ENCODE results near the gene SMCR8.
"Not testable (repeated sequence)": the region's sequence is repeated elsewhere in the genome, so short reads cannot be mapped to it uniquely, and the experiment has no call there.

Gene SMCR8, protein sequence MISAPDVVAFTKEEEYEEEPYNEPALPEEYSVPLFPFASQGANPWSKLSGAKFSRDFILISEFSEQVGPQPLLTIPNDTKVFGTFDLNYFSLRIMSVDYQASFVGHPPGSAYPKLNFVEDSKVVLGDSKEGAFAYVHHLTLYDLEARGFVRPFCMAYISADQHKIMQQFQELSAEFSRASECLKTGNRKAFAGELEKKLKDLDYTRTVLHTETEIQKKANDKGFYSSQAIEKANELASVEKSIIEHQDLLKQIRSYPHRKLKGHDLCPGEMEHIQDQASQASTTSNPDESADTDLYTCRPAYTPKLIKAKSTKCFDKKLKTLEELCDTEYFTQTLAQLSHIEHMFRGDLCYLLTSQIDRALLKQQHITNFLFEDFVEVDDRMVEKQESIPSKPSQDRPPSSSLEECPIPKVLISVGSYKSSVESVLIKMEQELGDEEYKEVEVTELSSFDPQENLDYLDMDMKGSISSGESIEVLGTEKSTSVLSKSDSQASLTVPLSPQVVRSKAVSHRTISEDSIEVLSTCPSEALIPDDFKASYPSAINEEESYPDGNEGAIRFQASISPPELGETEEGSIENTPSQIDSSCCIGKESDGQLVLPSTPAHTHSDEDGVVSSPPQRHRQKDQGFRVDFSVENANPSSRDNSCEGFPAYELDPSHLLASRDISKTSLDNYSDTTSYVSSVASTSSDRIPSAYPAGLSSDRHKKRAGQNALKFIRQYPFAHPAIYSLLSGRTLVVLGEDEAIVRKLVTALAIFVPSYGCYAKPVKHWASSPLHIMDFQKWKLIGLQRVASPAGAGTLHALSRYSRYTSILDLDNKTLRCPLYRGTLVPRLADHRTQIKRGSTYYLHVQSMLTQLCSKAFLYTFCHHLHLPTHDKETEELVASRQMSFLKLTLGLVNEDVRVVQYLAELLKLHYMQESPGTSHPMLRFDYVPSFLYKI

DNA sequence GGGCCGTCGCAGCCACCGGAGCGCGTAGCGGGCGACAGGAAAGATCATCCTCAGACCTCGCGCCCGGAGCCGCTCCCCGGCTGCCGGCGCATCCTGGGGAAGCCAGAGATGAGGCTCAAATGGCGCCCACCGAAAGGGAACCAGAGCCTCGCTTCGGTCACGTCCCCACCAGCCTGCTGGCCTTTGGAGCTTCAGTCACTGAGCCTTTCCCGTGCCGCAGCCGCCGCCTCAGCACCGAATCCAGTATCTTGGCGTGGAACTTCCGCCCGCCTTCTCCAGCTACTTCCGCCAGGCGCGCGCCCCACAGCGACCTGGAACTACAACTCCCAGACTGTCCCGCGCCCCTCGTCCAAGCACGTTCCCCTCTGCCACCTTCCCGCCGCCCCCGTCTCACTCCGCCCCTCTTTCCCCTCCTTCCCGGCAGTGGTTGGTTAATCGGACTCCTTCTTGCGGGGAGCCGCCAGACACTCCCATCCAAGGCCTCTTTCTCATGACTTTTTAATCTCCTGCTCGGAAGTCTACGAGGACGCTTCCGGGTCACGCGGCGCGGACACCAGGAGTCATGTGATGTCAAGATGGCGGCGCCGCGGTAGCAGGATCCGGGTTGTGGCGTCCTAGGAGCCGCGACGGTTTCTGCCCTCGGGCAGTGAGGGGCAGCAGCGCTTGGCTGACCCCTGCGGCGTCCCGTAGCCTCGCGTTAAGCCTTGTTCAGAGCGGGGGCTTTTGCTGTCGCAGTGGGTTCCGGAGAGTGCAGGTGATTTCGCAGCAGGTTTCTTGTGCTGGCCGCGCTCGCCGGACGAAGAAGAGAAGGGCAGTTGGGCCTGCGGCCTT lies at the start of gene SMCR8, which contains the start of gene TOP3A:
SMCR8 (plus strand) TSS at position 563 of the 831 bp plus-strand sequence. CDS start 497 bp downstream, outside the sequence.
TOP3A (minus strand) TSS at position 264 of the 831 bp plus-strand sequence; CDS start at position 48, 216 bp downstream.
- peak; percentile 94 to 99 (median 97) for DNase-seq
- intact Hi-C loops (cut with DNase I), result loop anchor here (2.0 to 10.0 kb wide), 3 partner anchors 47 to 90 kb away; partner anchors contain the start of genes LLGL1, MIEF2 and SHMT1

DNA sequence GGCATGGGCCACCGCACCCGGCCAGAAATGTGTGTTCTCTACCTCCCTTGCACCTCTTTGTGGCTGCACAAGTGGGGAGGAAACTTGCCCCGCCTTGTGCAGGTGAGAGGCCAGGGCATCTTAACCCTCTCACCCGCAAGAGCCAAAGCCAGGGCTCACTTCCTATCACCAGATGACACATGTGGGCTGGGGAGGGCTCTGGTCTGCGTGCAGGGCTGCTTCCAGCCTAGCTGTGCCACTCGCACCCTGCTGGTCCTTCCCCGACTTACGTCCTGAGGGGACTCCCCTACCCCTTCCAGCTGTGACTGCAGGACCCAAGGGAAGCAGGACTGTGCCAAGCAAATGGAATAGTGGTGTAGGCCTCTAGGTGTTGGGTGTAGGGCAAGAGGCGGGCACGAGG lies 47.7 kb upstream of the SMCR8 start:
- peak in 1 of 10 donors; percentile 40 for DNase-seq
- intact Hi-C loops (cut with DNase I), result no loop called here

DNA sequence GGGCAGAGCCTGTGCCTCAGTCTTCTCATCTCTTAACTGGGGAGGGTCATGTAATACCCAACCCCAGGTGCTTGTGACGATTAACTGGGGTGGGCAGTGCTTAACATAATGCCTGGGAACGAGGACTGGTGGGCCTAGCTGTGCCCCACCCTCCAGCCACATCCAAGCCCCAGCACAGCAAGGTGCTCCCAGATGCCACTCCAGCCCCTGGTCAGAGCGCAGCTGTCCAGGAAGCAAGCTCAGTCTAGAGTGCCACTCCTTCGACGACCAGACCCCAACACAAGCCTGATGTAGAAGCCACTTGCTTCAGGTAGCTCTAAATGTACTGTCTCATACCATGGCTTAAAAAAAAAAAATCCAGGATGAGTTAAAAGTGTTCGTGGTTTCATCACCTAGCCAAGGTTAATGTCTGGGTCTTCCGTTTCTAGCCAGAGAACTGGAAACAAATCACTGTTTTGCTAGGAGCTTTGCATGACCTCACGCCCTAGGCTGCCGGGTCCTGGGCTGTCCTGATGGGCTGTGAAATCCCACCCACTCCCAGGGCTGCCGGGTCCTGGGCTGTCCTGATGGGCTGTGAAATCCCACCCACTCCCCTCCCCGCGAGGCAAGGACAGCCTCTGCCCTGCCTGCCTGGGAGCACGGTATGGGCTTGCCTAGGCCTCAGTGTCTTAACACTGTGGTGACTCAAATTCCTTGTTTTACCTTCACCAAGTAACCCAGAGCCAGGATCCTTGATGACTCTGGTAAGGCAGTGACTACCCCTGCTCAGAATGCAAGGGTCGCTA lies 47.0 kb upstream of the SMCR8 start:
- DNase-seq, result peak in 1 of 10 donors; percentile 62
- intact Hi-C loops (cut with DNase I), result no loop called here

DNA sequence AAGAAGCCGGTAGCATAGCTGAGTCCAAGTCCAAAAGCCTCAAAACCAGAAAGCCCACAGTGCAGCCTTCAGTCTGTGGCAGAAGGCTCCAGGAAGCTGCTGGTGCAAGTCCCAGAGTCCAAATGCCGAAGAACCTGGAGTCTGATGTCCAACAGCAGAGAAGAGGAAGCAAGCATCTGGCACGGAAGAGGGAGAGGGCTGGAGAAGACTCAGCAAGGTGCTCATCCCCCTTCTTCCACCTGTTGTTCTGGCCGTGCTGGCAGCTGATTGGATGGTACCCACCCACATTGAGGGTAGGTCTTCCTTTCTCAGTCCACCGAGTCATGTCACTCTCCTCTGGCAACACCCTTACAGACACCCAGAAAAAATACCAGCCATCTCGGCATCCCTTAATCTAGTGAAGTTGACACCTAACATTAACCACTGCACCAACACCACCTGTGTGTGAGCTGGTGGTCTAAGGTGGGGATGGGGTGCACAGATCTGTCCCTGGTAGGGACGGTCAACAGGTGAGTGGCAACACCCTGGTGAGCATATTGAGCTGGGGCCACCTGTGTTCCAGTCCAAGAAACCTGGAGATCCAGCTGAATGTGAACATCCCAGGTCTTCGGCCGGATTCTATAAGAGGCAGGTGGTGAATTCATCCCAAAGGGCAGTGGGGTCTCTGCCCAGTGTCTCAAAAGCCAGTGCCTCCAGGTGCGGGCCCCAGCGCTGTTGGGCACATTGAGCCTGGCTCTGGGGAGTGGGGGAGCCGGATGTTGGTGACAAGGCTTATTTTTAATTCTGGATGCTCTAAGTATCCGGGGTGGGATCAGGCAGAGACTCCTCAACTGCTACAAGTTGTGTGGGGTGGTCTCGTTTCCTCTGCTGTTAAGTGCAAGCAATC lies 44.8 kb upstream of the SMCR8 start:
- intact Hi-C loops (cut with DNase I), result no loop called here
- DNase-seq, result peak in 1 of 10 donors; percentile 71

DNA sequence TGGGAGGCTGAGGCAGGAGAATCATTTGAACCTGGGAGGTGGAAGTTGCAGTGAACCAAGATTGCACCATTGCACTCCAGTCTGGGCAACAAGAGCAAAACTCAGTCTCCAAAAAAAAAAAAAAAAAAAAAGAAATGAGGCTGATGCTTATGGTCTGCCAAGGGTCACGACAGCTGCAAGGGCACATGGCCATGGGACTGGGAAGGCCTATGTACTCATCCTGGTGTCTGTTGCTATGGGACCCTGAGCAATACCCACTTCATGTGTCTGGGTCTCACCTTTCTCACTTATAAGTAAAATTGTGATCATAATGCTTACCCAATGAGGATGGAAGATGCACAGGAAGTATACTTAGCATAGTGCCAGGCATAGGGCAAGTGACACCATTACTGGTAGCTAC lies 38.0 kb upstream of the SMCR8 start:
- intact Hi-C loops (cut with DNase I), result no loop called here
- peak in 1 of 10 donors; percentile 18 for DNase-seq

DNA sequence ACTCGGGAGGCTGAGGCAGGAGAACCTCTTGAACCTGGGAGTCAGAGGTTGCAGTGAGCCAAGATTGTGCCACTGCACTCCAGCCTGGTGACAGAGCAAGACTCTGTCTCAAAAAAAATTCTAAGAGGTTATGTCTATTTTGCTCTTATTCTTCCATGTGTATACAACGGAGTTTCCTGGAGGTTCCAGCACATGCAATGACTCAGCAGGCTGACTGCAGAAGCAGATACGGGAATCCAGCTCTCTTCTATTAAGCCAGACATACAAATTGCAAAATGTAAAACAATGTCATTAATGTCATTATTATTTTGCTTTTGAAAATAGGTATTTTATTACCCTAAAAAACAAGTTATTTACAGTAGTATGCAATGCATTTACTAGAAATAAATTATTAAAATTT lies 36.2 kb upstream of the SMCR8 start:
- no peak for DNase-seq
- intact Hi-C loops (cut with DNase I), result no loop called here

DNA sequence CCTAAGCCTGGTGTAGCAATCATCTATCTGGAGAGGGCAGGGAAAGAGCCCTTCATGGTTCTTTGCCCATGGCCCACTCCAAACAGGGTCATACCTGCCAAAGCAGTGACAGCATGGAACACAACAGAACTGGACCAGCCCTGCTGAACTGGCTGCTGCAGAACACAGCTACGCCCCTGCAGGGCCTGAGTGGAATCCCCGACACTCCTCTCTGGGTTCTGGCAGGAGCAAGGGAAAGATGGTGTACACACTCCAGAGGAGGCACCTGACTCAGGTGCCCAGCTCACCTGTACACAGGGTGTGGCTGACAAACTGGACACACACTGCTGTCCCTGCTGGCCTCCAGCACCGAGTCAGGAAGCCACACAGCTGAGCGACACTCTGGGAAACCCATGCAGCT lies 34.8 kb upstream of the SMCR8 start:
- peak in 1 of 10 donors; percentile 60 for DNase-seq
- intact Hi-C loops (cut with DNase I), result no loop called here

DNA sequence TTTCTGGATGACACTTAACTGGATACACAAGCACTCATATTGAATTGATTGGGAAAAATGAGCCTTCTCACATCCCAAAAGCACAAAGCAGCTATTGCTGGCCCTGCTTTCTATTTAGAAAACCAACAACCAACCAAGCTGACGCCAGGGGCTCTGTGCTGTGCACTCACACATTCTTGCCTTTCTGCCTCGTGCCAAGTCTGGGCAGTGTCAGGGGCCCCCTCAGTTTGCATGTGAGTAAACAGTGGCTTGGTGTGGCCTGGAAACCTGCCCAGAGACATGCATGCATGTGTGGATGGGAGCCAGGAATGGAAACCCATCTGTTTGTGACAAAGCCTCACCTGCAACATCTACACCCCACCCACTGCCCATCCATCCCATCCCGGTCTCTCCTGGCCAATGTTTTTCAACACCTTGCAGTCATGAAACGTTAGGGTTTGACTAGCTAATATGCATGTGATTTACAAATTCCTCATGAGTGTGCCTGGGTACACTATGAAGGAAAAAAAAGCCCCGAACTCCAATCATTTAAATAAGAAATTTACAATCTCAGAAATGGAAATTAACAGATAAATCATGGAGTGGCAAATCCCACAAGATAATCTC lies 34.2 kb upstream of the SMCR8 start:
- intact Hi-C loops (cut with DNase I), result no loop called here
- DNase-seq, result peak in 1 of 10 donors; percentile 73

DNA sequence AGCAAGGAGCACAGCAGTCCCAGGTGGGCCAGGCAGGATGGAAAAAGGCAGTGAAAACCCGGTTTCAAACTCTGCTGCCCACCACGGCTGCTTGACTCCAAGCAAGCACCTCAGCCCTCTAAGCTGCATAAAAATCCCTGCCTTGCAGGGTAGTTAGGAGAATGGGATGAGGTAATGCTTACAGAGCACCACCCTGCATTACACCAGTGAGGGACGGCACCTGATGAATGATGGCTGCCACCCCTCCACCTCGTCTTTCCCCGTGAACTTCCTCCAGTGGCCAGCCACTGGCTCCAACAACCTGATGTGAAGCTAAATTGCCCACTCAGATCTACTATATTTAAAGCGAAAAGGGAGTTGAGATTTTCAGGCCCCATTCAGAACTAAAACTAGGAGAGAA lies 33.3 kb upstream of the SMCR8 start:
- intact Hi-C loops (cut with DNase I), result no loop called here
- peak in 1 of 10 donors; percentile 7 for DNase-seq

DNA sequence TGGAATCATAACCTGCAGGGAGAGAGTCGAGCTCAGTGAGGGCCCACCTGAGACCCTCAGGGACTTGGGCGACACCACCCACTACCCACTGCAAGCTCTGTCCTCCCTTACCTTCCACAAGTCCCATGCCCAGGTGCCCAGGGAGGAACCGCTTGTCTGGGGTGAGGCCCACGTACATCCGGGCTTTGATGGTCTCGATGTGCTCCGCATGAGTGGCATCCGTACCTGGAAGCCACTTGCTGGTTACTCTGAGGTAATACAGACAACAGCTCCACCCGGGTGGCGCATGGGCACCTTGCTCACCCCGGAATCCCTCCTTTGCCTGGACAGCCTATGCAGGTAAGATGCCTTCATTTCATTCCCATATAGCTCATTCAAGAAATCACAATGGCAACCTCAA lies 29.8 kb upstream of the SMCR8 start:
- DNase-seq, result peak in 2 of 10 donors; percentile 47 to 63
- intact Hi-C loops (cut with DNase I), result no loop called here

DNA sequence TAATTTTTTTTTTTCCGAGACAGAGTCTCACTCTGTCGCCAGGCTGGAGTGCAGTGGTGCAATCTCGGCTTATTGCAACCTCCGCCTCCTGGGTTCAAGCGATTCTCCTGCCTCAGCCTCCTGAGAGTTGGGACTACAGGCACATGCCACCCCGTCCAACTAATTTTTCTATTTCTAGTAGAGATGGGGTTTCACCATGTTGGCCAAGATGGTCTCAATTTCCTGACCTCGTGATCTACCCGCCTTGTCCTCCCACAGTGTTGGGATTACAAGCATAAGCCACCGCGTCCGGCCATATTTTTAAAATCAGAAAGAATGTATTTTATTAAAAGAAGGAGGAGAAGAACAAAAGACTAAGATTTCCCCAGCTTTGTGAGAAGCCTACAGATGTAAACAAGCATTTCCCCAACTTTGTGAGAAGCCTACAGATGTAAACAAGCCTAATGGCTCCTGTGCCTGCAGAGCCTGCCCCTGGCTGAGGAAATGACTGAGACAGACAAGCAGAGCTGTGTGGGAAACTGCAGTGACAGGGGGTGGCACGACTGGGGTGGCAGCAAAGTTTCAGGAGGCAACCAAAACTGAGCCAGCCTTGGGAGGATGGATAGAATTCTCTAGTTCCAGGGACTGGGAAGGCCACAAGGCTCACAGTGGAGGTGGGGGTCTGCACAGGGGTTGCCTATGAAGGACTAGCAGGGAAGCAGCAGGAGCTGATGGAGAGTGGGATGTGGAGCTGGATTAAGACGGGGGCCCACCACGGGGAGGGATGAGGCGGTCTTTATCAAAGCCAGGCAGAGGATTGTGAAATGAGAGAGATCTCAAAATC lies 23.2 kb upstream of the SMCR8 start:
- intact Hi-C loops (cut with DNase I), result no loop called here
- DNase-seq, result peak in 1 of 10 donors; percentile 54

DNA sequence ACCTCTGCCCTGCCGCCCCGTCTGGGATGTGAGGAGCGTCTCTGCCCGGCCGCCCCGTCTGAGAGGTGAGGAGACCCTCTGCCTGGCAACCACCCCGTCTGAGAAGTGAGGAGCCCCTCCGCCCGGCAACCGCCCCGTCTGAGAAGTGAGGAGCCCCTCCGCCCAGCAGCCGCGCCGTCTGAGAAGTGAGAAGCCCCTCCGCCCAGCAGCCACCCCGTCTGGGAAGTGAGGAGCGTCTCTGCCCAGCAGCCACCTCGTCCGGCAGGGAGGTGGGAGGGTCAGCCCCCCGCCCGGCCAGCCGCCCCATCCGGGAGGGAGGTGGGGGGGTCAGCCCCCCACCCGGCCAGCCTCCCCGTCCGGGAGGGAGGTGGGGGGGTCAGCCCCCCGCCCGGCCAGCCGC lies 17.0 kb upstream of the SMCR8 start:
- intact Hi-C loops (cut with DNase I), result not testable (repeated sequence)
- peak in 1 of 10 donors; percentile 53 for DNase-seq

DNA sequence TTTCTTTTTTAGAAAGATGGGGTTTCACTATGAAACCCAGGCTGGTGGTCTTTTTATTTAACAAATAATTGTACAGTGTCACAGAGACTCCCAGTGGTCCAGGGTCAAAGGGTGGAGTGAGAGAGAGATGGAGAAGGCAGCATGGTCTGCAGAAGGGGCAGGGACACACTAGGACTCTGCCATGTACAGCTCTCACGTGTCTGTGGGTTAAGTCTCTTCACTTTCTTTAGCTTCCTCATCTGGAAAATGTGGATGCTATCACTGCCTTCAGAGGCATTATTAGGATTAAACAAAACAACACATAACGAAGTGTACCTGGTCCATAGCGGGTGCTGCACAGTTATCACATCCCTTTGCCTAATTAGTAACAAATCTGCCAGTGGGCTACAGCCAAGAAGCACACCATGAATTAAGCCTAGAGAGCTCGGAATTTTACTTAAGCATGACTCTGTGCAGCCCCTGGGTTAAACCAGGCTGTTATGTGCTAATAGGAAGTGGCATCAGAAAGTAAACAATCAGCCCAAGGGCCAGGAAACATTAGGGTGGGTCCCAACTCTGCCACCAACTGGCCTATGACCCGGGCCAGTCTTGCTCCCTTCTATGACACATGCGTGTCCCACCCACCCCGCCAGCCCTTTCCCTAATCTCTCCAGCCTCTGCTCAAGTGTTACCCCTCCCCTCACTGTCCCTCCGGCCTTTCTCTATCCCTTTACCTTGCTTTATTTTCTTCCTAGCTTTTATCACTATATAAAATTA lies 14.2 kb upstream of the SMCR8 start:
- intact Hi-C loops (cut with DNase I), result no loop called here
- peak in 1 of 10 donors; percentile 8 for DNase-seq

DNA sequence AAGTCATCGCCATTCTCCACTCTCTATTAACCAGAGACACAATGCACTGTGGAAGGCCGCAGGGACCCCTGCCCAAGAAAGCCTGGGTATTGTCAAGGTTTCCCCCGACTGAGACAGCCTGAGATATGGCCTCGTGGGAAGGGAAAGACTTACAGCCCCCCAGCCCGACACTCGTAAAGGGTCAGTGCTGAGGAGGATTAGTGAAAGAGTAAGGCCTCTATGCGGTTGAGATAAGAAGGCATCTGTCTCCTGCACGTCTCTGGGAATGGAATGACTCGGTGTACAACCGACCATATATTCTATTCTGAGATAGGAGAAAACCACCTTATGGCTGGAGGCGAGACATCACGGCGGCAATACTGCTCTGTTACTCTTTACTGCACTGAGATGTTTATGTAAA lies 11.9 kb upstream of the SMCR8 start:
- intact Hi-C loops (cut with DNase I), result not testable (repeated sequence)
- peak in 1 of 10 donors; percentile 15 for DNase-seq

DNA sequence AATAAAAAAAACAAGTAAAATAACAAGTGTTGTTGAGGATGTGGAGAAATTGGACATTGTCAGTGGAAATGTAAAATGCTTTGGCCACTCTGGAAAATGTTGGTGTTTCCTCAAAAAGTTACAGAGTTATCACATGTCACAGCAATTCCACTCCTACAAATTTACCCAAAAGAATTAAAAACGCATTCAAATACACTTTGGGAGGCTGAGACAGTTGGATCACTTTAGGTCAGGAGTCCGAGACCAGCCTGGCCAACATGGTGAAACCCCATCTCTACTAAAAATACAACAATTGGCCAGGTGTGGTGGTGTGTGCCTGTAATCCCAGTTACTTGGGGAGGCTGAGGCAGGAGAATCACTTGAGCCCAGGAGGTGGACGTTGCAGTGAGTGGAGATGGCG lies 5.9 kb upstream of the SMCR8 start:
- DNase-seq, result peak in 1 of 10 donors; percentile 9
- intact Hi-C loops (cut with DNase I), result no loop called here

DNA sequence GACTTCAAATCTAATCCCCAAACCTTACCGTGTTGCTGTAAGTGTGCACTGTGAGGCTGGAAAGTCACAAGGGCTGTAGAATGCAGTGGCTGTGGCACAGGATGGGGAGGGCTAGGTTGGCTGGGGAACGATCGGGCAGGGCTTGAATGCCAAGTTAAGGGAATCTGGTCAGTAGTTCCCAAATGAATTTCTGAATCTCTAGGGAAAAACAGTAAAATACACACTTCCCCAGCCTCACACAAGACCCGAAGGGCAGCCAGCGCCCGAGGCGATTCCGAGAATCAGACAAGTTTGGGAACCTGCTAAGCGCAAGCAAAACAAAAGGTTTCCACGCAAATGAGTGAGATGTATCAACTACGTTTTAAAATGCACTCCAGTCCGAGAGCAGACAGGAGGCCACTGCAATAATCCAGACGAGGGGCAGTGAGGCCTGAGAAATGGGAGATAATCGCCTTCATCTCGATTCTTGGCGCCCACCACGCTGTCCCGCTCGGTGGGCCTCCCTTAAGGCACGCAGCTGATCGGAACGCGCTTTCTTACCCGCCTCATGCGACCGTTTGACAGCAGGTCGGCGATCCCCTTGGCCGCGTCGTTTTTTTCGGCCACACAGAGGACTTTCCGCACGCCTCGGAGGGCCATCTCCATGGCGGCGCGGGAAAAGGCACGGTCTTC lies 898 bp upstream of the SMCR8 start:
- DNase-seq, result peak in 2 of 10 donors; percentile 74 to 76
- intact Hi-C loops (cut with DNase I), result loop anchor here (2.0 to 10.0 kb wide), 2 partner anchors 53 to 89 kb away; partner anchors contain the start of genes LLGL1 and MIEF2
